IPS-NIHi11 (cell line): ENCODE data around the gene EXOG.

Source experiments
- DNase-seq: peaks from one replicate; pipeline ENCODE4 v3.0.0; 2012; ENCODE audit warnings: mixed read lengths, low spot score

Gene EXOG

DNA sequence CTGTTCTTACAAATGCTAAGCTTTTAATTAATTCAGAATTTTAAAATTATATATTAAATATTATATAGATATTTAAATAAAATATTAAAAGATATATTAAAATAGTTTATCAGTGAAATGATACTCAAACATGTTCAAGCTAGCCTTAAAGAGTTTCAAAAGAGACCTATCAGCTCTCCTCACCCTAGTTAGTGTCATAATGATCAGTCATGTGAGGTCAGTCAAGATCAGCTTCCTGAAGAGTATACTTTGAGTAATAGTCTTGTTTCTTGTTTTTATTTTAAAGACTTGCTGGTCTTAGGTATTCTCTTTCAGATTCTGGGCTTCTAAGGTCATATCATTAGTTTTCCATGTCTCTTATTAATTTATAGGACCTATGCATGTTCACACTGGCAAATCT lies 14.5 kb downstream of the EXOG start:
- no peak for DNase-seq

DNA sequence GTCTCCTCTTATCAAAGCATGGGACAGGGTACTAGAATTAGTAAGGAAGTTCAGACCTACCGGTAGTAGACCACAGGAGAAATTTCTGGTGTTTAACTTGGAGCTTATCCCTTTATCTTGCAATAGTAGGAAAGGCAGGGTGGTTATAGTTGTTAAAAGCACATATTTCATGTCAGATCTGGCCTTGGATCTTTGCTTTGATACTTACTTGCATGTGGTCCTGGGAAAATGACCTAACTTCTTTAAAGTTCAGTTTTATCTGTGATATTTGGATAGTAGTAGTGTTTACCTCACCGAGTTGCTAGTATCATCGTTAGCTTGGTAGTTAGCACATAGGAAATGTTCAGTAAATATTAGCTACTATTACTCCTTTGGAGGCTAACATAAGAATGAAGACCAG lies 15.4 kb downstream of the EXOG start:
- no peak for DNase-seq

DNA sequence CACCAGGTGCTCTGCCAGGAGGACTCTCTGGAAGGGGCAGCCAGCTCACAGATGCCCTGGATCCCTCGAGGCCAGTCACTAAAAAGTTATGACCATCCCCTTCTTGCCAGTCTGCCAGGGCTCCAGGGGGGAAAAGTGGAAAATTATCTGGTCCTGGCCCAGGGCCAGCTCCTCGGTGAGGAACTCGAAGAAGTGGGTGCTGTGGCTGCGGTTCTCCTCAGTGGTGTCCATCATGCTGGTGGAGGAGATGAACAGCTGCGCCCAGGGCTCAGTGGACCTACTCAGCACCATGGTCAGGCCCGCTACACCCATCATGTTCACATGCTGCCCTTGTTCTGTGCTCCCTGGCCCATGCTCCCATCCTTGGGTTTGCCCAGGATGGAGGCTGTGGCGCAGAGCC lies 19.2 kb downstream of the EXOG start:
- no peak for DNase-seq

DNA sequence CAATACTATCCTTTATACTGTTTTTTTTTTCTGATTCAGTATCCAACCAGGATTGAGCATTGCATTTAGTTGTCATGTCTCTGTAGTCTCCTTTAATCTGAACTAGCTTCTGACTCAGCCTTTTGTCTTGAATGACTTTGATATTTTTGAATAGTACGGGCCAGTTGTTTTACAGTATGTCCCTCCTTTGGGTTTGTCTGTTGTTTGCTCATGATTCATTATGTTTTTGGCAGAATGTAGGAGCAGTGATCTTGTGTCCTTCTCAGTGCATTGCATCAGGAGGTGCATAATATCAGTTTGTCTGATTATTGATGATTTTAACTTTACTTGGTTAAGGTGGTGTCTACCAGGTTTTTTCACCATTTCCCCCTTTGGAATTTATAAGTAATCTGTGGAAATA lies 20.5 kb downstream of the EXOG start:
- no peak for DNase-seq

DNA sequence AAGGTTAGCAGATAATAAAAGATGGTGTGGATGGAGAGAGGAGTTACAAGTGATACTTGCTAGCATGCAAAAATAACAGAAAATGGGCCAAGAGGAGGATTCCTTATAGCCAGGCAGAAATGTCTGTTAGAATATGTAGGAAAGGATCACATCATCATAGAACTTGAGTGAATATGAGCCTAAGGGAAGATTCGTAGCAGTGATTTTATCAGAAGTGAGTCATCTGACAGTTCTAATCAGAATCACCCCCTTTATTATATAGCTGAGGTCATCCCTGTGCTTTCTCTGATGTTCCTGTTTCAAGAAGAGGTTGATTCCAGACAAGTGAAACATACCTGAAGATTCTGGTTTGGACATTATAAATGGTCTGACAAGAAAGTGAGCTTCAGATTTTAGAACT lies 22.9 kb downstream of the EXOG start:
- no peak for DNase-seq

DNA sequence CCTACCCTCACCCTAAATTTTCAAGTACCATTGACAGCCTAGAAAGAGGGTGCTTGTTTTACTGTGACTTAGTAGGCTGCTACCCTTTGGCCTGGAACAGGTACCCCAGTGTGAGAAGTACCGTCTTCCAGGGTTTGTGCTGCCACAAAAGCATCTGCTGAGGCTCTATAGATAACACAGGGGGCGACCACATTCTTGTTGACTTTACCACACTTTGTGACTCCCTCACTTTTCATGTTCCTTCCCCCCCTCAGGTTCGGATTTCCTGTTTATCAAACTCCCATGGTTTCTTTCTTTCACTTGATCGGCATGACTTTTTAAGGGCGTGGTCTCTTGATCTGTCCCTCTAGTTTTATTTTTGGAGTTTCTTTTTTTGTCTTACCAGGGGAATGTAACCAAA lies 23.5 kb downstream of the EXOG start:
- peak; percentile 42 for DNase-seq

DNA sequence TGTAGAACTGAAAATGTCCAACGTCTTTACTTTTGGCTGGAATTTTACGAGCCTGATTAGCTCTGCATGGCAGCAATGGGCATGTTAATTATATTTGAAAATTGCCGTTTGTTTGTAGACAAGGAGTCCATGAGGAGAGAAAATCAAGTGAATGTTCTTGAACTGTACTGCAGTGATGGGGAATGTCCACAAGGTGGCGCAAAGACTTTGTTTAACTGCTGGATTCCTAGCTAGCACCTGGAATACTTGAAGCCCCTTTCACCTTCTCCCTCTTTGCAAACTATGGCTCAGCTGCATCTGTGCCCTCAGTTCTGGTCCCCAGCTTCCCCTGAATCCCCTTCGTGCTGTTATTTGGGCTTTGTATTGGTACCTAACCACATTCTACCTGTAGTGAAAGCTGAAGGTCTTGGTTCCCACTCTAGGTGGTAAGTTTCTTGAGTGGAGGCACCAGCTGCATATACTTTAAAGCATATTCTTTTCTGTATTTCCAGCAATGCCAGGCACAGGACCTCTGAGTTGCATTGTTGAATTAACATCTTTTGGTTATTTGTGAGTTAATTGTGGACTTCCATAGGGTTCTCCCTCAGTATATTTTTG lies 25.3 kb downstream of the EXOG start:
- peak; percentile 79 for DNase-seq

DNA sequence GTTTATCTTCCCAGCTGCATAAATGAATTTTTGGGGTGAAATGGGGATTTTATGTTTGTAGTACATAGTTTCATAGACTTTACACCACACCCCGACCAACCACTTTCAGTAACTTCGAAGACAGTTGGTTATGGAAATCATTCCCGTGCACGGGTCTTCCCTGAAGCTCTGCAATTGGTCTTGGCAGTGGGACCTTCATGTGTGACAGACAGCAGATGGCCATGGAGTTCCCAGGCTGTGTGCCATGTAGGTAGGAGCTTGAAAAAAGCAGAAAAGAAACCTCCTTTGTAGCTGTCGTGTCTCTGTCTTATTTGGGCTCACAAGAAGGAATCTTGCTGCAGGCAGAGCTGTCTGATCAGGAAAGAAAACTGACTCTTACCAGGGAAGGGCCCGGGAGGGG lies 25.9 kb downstream of the EXOG start:
- no peak for DNase-seq

DNA sequence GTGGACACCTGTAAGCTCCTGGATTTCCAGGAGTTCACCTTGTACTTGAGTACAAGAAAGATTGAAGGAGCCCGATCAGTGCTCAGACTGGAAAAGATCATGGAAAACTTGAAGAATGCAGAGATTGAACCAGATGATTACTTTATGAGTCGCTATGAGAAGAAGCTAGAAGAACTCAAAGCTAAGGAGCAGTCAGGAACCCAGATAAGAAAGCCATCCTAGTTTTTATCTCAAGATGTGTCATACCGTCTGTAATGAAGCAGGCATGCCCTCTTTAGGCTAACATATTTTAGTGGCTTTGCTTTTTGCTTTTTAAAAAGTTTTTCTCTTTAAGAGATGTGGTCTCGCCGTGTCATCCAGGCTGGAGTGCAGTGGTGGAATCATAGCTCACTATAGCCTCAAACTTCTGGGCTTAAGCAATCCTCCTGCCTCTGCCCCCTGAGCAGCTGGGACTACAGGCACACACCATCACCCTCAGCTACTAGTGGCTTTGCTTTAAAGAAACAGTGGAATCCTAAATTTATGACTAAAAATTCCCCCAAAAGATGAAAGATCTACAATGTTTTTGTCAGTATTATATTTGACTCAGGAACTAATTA lies 28.1 kb downstream of the EXOG start:
- no peak for DNase-seq

DNA sequence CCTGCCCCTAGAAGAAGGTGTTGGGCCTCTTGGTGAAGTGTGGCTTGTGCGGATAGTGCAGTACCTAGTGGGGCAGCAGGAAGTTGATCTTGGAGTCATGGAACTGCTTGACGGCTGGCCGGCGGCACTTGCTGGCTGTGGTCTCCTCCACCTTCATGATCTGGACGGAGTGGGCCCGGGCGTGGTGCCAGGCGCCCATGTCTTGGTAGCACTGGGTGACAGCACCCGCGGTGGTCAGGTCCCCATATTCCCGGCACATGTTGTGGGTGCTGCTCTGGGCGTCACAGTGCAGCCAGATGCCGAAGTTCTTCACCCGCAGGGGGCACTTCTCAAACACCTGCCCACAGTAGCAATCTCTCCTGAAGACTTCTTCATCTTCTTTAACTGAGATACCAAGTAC lies 30.7 kb downstream of the EXOG start:
- DNase-seq, result no peak

DNA sequence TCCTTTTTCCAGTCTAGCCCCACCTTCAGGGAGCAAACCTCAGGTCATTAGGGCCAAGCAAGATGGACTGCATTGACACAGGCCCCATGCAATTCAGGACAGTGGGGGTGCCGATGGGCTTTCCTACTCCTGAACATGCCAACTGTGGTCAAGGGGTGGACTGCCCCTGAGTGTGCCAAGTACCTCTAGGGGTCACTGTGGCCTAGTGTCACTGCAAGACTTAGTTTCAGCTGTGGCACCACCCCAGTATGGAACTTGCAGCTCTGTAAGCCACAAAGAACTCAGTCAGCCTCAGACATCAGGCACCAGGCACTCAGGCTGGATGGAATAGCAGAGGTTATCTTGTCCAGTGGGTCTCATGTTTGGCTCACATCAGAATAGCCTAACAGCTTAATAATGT lies 32.3 kb downstream of the EXOG start:
- no peak for DNase-seq

DNA sequence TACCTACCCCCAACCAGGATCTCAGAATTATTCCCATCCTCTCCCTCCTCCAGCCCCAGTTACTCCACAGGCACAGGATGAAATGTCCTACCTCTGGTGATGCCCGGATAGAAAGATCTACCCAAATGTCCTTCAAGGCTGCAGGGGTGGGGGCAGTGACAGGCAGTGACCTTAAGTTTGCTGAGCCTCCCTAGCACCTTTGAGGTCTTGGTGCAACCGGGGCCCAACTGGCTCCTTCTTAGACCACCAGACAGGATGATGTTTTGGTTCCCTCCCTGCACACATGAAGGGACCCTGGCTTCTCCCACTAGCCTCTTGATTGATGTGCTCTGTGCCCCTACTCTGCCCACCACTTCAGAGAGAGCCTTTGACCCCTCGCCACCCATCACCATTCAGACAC lies 36.4 kb downstream of the EXOG start:
- no peak for DNase-seq

DNA sequence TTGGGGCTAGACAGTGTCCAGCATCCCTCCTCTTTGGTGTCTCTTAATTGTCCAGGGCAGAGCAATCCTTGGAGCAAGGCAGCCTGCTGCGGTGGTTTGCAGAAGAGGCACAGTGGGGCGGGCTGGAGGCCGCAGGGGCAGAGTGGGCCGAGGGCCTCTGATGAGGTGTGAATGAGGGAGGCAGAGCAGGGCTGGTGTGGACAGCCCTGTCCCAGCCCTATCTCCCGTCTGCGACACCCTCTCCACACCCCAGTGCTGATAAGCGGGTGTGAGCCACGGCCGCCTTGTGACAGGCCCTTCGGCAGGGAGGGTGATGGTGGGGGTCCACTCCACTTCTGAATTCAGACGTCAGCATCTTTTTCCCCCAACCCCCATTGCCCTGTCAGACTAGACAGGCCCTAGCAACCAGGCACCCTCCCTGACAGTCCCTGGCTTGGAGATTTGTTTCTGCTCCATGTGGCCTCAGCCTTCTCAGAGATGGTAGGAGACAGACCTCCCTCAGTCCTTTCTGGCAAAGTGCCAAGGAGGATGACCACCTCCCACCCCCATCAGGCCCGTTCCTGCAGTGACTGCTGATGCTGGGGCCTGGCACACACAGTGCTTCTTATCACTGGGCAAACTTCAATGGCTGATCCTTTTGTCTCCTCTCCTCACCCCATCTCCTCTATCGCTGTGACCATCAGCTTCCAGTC lies 37.3 kb downstream of the EXOG start:
- DNase-seq, result no peak

DNA sequence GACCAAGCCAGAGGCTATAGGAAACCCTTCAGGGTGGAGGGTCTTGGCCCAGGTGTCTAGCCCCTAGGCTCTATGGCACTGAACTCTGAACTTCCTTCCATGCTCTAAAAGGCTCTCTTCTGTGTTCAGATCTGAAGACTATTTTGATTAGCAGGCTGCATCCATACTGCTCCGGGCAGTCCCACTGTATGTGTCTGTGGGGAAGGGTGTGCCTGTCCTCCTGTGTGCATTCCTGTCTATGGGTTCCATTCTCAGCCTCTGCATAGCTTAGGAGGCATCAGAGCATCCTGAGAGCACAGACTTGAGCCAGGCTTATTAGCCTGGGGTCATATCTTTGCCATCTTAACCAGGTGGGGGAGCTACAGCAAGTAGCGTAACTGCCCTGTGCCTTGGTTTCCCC lies 38.0 kb downstream of the EXOG start:
- no peak for DNase-seq

DNA sequence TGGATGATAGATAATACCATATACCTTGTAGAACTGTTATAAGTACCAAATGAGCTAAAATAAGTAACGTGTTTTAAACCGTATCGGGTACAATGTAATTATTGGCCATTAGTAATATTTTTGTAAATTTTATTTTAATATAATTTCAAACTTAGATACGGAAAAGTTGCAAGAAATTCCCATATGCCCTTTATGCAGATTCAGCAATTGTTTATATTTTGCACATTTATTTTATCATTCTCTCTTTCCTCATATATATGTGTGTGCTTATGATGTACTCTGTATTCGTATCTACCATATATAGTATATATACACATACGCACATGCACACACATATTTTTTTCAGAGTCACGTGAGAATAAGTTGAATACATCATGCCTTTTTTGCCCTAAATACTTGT lies 38.5 kb downstream of the EXOG start:
- DNase-seq, result no peak

DNA sequence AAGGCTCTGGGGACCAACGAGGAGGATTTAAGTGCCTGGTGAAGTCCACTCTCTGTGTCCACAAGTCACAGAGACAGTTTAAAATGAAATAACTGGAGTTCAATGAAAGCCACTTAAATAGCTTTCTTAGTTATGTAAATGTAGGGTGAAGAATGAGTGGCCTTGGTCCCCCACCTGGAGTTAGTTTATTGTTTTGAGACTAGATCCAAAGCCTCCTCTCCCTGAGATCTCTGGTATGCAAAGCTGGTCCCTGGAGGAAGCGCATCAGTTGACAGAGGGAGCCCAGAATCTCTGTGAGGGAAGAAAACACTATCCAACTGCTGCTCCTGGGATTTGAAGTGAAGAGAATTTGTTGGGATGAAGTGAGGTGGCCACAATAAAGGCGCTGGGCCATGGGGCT lies 40.5 kb downstream of the EXOG start:
- DNase-seq, result peak; percentile 45

DNA sequence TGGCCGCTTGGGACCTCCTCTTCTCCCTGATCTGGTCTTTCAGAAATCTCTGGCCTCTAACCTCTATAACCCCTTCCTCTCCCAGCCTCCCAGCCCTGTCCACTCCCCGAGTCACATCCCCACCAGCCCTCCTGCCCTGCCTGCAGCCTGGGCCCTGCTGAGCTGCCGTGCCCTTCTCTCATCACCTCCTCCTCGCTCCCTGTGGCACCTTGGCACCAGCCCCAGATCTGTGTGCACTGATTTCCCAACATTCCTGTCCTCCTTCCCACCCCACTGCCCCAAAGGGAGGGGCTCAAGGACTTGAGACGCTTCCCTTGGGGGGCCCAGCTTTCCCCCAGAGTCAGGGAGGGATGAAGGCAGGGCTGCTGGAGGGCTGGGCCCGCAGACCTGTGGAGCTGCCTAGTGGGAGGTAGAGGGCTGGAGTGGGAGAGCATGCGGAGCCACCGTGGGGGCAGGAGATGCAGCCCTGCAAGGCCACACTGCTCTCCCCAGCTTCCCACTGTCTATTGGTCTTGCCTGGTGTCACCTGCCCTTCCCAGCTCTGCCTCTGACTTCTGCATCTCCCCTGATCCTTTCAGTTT lies 42.7 kb downstream of the EXOG start:
- no peak for DNase-seq

DNA sequence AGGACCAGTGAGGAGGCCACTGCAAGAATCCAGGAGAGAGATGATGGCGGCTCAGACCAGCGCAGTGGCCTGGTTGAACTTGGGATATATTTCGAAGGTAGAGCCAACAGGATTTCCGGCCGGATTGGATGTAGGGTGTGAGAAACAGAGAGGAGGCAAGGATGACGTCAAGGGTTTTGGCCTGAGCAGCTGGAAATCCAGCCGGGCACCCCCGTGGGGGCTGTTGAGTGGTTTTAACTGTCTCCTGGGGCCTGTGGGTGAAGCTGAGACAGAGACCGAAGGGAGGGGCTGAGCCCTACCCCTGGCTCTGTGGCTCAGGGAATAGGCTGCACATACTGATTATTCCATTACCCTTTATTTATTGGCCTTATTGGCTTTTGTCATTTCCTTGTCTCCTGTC lies 45.7 kb downstream of the EXOG start:
- DNase-seq, result no peak

DNA sequence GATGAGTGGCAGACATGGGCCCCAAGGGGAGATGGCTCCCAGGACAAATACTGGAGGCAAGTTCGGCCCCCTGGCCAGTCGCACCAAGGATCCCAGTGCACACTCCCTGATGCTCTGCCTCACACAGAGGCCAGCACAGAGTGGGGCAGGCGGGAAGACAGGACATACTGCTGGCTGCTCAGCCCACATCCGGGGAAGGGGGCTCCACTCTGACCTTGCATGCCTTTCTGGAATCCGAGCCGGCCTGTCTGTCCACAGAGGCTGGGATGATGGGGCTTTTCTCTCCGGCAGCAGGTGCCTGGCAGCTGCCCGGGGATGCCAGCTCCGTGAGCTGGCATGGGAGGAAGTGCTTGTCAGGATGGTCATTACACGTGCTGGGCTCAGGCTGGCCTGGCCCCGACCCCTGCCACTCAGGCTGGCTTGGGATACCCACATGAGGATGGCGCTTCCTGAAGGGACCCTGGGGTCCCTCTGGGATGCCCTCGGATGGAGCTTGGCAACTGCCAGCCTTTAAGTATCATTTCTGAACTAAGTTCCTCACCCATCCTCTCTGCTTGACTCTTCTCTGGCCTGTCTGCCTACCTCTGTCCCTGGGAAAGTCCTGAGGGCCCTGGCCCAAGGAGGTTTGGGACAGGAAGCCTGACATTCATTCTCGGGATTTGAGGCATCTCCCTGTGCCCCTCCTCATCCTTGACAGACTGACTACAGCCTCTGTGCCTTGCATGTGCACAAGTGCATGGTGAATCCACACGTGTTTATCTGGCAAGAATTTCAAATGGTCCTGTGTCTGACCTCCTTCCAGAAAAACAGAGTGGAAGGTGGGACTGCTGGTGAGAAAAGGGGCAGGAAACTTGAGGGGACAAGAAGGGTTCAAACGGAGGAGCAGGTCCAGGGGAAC lies 46.5 kb downstream of the EXOG start:
- DNase-seq, result no peak

DNA sequence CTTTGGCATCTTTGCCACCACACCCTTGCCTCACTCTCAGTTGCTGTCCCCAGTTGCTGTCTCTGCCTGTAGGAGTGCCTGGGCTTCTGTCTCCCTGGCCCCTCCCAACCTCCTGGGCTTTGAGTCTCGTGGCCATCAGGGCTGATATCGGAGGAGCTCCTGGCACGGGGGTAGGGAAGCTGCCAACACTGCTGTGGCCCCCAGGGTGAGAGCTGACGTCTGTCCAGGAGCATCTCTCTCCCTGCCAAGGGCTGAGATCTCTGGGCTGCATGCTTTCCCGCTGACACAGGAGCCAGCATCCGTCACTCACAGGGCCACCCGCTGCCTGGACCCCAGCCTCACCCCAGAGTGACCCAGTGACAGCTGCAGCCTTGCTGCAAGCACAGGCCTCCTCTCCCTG lies 47.4 kb downstream of the EXOG start:
- no peak for DNase-seq

DNA sequence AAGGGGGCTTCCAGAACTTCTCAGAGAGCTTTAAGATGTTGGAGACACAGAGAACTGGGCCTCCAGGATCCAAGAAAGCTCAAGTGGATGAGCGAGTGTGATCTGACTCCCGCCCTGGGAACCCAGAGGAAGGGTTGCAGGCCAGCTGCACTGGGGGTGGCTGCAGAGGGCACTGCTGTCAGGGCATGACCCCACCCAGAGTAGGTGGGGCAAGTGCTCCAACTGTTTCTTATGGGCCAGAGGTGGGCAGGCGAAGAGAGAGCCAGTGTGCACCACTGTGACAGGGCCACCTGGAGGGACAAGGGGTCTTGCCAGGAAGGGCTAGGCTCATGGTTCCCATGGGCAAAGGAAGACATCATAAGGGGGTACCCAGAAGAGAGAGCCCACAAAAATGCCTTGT lies 48.8 kb downstream of the EXOG start:
- DNase-seq, result no peak

DNA sequence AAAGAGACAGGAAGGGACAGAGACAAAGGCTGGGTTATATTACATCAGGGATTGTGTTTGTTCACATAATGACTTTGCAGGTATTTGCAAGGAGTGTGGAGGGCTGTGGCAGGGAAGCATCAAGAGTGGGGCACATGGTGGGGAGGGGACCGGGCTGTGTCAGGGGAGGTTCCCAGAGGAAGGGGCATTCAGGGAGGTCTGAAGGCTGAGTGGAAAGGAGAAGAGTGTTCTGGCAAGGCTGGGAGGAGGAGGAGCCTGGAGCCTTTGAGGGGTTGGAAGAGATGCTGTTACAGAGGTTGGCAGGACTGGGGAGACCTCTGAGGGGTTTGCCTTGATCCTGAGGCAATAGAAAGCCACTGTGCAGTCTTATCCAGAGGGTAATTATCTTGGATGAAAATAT lies 49.4 kb downstream of the EXOG start:
- no peak for DNase-seq

DNA sequence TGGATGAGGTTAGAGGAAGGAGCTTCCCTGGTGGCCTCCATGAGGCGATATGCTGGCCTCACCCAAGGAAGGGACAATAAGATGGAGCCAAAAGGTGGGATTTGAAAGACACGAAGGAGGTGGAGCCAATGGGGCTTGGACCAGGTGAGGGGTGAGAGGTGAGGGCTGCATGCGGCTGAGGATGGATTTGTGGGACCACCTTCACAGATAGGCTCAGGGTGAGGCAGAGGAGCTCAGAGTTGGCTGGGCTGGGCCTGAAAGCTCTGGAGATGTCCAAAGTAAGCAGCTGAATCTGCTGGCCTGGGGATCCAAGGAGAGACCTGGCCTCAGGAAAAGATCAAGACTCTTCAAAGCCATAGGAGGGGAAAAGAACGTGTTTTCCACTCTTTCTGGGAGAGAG lies 49.8 kb downstream of the EXOG start:
- no peak for DNase-seq
